GM15510 (cell line): Measurements from ENCODE around the gene RAB3IL1.

Experiments used
- POLR2A ChIP-seq: IDR thresholded peaks from 3 replicates; pipeline ENCODE4 v1.6.1; 2011; ENCODE audit warnings: borderline replicate concordance; ENCODE audit not compliant: insufficient read length; ENCODE audit errors: extremely low read depth

RAB3IL1 gene

GRCh38 chr11:61917334-61918109 lies at the start of gene RAB3IL1:
TSS of gene RAB3IL1 (minus strand) at chr11:61917566. CDS start at chr11:61917367, 199 bp downstream.
- TF ChIP-seq POLR2A: no peak

- TF ChIP-seq POLR2A: no peak
Observed at GRCh38 chr11:61966734-61967115, 49.4 kb upstream of the RAB3IL1 start.

GRCh38 chr11:61964058-61964665 lies 46.8 kb upstream of the RAB3IL1 start:
- peak; percentile 26 for TF ChIP-seq POLR2A

- no peak for TF ChIP-seq POLR2A
Observed at GRCh38 chr11:61963282-61964057, 46.1 kb upstream of the RAB3IL1 start.

GRCh38 chr11:61963016-61963281 lies 45.6 kb upstream of the RAB3IL1 start:
- no peak for TF ChIP-seq POLR2A

GRCh38 chr11:61962213-61963015 lies 45.0 kb upstream of the RAB3IL1 start:
- no peak for TF ChIP-seq POLR2A

GRCh38 chr11:61961570-61962212 lies 44.3 kb upstream of the RAB3IL1 start:
- TF ChIP-seq POLR2A: no peak

- TF ChIP-seq POLR2A: no peak
Observed at GRCh38 chr11:61960532-61960931, 43.2 kb upstream of the RAB3IL1 start.

- TF ChIP-seq POLR2A: no peak
Observed at GRCh38 chr11:61959678-61960077, 42.3 kb upstream of the RAB3IL1 start.

GRCh38 chr11:61959114-61959513 lies 41.7 kb upstream of the RAB3IL1 start:
- no peak for TF ChIP-seq POLR2A

- TF ChIP-seq POLR2A: no peak
Observed at GRCh38 chr11:61958590-61958989, 41.2 kb upstream of the RAB3IL1 start.

GRCh38 chr11:61957021-61957770 lies 39.8 kb upstream of the RAB3IL1 start:
- TF ChIP-seq POLR2A: no peak

- no peak for TF ChIP-seq POLR2A
Observed at GRCh38 chr11:61956191-61957020, 39.0 kb upstream of the RAB3IL1 start.
